Psoas muscle (tissue), 8 donors: ENCODE data around the gene VPS26A. TPM values are rescaled to one million over a fixed set of nuclear protein-coding genes. Genes with fewer than 3 reads are reported as not detected.

Experiments
- ATAC-seq, 4 donors: fragments of 200-7000 bp; cut with Tn5 transposase; one replicate each; pipeline ENCODE4 v1.9.1; 2020; ENCODE audit warnings: moderate library complexity in 3 of 4, mild to moderate bottlenecking in 2 of 4
- DNase-seq, 2 donors: peaks; one replicate each; pipeline ENCODE4 v3.0.0-alpha.2; 2020
- H3K27ac ChIP-seq: fragments of 200-600 bp; one replicate; pipeline ENCODE4 v1.8.0; 2022
- H3K27me3 ChIP-seq, 3 donors: fragments of 200-600 bp in 1 of 3; one replicate each; pipeline versions ENCODE4 v1.6.1 to v1.8.0; 2013 to 2022; ENCODE audit warnings: low read length in 2 of 3, mild to moderate bottlenecking in 2 of 3, moderate library complexity in 1 of 3; ENCODE audit not compliant: insufficient read depth in 3 of 3
- H3K36me3 ChIP-seq, 2 donors: fragments of 200-600 bp in 1 of 2; one replicate each; pipeline versions ENCODE4 v1.6.1 to v1.8.0; 2013 to 2022; ENCODE audit warnings: low read depth in 1 of 2, mild to moderate bottlenecking in 1 of 2, moderate library complexity in 1 of 2; ENCODE audit not compliant: insufficient read depth in 1 of 2
- H3K4me1 ChIP-seq: fragments of 200-600 bp; one replicate; pipeline ENCODE4 v1.8.0; 2022
- H3K4me3 ChIP-seq: fragments of 200-600 bp; one replicate; pipeline ENCODE4 v1.8.0; 2022; ENCODE audit warnings: mild to moderate bottlenecking
- H3K9me3 ChIP-seq: fragments of 200-600 bp; one replicate; pipeline ENCODE4 v1.8.0; 2022
- WGBS, 3 donors: extraction: QIAGEN DNeasy Blood & Tissue Kit; methylation state at CpG; one replicate each; pipeline versions ENCODE4 v1.1.6 to v1.1.7; 2013; 5-methylcytosine and 5-hydroxymethylcytosine counted together
- intact Hi-C, 2 donors: fragments of 100-400 bp; cut with DNase I; formaldehyde crosslinking; loops; one replicate each; pipeline versions ENCODE4 v1.11.0 to v1.14.2; 2022
- polyA plus RNA-seq, 3 donors: library from polyadenylated mRNA; stranded (reverse); fragments of 200-250 nt; gene quantifications; one replicate each; pipeline ENCODE4 v1.2.3, GENCODE V29; 2013
- total RNA-seq, 4 donors: library from RNA; stranded (reverse); fragmentation: NEBNext Ultra II Directional in 2 of 4; extraction: Animal tissue kit (Norgen Biotek cat#: 25700) in 2 of 4; gene quantifications; one replicate each; pipeline versions ENCODE4 v1.2.1 to v1.2.4, GENCODE V29; 2021 to 2023
- TF ChIP-seq, protein P1 (sequence below): fragments of 200-600 bp; IDR thresholded peaks from one replicate; pipeline ENCODE4 v1.8.0; 2022; ENCODE audit warnings: antibody characterized with exemption
- donor health status: healthy with polysubstance abuse.
- donor health status: DM: no; HTN: no; CAD: no; lungs with moderate emphysema.
- donor health status: Bipolar disorder and iron deficiency.
- donor health status: healthy.
- donor health status: DM: yes; HTN: yes; CAD: no.
- donor health status: DM: no; HTN: no; CAD: no.
- donor health status: DM: no; HTN: no; CAD: no.
- donor health status: DM: yes; HTN: yes; CAD: no.

The VPS26A gene
- total and polyA plus RNA-seq, 7 donors: 23.4 to 62.8 (median 38.2) TPM

DNA sequence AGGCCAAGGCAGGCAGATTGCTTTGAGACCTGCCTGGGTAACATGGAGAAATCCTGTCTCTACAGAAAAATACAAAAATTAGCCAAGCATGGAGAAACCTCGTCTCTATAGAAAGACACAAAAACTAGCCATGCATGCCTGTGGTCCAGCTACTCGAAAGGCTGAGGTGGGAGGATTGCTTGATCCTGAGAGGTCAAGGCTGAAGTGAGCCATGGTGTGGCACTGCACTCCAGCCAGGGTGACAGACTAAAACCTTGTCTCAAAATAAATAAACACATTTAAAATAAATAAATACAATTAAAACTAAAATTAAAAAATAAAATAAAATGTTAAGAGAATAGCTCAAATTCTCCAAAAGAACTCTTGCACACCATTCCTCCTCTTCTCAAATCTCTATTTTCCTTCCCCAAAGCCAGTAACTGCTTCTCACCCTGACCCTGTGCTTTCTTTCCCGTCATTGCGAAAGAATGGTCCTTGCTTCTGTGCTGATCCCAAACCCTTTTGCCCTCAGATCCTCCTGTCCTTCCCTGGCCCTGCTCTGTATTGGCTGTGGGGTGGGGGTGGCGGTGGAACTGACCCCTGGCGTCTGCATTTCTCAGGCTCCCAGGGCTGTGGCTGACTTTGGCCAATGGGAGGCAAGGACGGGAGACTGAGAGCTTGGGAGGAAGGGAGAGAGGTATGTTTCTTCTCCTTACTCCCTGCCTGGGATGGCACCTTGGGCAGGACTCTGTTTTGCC is 23.7 kb upstream of the VPS26A start:
- H3K36me3 ChIP-seq: no peaks in the 10 kb centered on the region
- intact Hi-C loops: no loop called here
- H3K4me3 ChIP-seq: no peak overlapping the region
- WGBS, 3 donors: 48 to 52% (median 48%) methylated on average over 7 of the region's 7 CpGs
- ATAC-seq: no peak
- TF ChIP-seq, protein P1, sequence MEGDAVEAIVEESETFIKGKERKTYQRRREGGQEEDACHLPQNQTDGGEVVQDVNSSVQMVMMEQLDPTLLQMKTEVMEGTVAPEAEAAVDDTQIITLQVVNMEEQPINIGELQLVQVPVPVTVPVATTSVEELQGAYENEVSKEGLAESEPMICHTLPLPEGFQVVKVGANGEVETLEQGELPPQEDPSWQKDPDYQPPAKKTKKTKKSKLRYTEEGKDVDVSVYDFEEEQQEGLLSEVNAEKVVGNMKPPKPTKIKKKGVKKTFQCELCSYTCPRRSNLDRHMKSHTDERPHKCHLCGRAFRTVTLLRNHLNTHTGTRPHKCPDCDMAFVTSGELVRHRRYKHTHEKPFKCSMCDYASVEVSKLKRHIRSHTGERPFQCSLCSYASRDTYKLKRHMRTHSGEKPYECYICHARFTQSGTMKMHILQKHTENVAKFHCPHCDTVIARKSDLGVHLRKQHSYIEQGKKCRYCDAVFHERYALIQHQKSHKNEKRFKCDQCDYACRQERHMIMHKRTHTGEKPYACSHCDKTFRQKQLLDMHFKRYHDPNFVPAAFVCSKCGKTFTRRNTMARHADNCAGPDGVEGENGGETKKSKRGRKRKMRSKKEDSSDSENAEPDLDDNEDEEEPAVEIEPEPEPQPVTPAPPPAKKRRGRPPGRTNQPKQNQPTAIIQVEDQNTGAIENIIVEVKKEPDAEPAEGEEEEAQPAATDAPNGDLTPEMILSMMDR: no peak
- H3K27me3 ChIP-seq: no peaks in the 10 kb centered on the region
- DNase-seq: no peak
- no peaks in the 10 kb centered on the region for H3K9me3 ChIP-seq
- no peaks in the 10 kb centered on the region for H3K4me1 ChIP-seq
- H3K27ac ChIP-seq: no peak overlapping the region

DNA sequence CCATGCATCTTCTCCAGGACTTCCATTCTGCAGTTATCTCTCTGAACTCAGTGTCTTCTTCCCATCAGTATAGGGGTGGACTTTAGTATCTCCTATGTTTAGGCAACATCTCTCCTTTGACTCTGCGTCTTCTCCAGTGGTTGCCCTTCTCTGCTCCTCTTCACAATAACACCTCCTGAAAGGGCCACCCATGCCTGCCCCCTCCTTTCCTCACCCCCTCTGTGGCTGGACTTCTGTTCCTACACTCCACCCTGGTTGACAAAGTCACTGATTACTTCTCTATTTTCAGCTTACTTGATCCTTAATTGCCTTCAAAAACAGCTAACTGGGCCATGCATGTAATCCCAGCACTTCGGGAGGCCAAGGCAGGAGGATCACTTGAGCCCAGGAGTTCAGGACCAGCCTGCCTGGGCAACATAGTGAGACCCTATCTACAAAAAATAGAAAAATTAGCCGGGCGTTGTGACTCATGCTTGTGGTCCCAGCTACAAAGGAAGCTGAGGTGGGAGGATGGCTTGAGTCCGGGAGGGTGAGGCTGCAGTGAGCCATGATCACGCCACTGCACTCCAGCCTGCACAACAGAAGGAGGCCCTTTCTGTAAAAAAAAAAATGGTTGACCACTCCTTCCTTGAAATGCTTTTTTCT is 22.4 kb upstream of the VPS26A start:
- Histone ChIP-seq H3K36me3 (no peaks in the 10 kb centered on the region), H3K27me3 (no peaks in the 10 kb centered on the region), H3K4me3 (no peak overlapping the region), H3K27ac (no peak overlapping the region), H3K9me3 (no peaks in the 10 kb centered on the region), H3K4me1 (no peaks in the 10 kb centered on the region)
- DNase-seq (no peak), ATAC-seq (no peak)
- intact Hi-C loops: no loop called here
- WGBS, 3 donors: 78 to 88% (median 80%) methylated on average over 6 of the region's 6 CpGs
- TF ChIP-seq, protein P1: no peak

DNA sequence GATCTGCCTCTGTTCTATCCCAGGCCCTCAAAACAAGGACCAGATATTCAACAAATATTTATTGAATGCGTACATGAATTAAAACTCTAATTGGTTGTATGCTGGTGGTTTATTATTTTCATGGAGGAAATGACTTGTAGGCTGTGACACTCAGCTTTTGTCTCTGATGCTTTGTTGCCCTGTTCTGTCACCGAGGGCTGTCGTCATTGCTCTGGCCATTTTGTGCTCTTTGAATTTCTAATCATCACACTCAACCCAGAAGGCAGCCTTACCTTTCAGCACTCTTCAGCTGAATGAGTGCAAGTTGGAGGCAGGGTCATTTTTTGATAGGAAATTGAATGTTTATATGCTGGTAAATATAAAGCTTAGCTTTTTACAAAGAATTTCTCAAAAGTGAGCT is 21.5 kb upstream of the VPS26A start:
- Histone ChIP-seq H3K27ac (no peak overlapping the region), H3K36me3 (no peaks in the 10 kb centered on the region), H3K4me1 (no peaks in the 10 kb centered on the region), H3K9me3 (no peaks in the 10 kb centered on the region), H3K4me3 (no peak overlapping the region), H3K27me3 (no peaks in the 10 kb centered on the region)
- intact Hi-C loops: no loop called here
- DNase-seq (no peak), ATAC-seq (no peak)
- TF ChIP-seq, protein P1: no peak
- 75 to 84% (median 76%) methylated on average over 3 of the region's 3 CpGs for WGBS, 3 donors

DNA sequence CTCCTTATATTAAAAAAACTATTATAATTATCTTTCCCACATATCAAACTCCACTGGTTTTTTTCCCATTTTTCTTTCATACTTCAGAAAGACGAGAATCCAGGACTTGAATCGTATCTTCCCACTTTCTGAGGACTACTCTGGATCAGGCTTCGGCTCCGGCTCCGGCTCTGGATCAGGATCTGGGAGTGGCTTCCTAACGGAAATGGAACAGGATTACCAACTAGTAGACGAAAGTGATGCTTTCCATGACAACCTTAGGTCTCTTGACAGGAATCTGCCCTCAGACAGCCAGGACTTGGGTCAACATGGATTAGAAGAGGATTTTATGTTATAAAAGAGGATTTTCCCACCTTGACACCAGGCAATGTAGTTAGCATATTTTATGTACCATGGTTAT is 20.2 kb upstream of the VPS26A start:
- TF ChIP-seq, protein P1: no peak
- Histone ChIP-seq H3K27ac (no peak overlapping the region), H3K9me3 (no peaks in the 10 kb centered on the region), H3K36me3 (no peaks in the 10 kb centered on the region), H3K27me3 (no peaks in the 10 kb centered on the region), H3K4me1 (no peaks in the 10 kb centered on the region), H3K4me3 (no peak overlapping the region)
- WGBS, 3 donors: 52 to 66% (median 65%) methylated on average over 7 of the region's 7 CpGs
- DNase-seq (no peak), ATAC-seq (no peak)
- intact Hi-C loops: no loop called here
